Measurements from ENCODE around the gene KLC1. TPM values are rescaled to one million over a fixed set of nuclear protein-coding genes. Genes with fewer than 3 reads are reported as not detected.

The KLC1 gene
- total and polyA plus RNA-seq, 10 of the 15 experiments (the other 5 are each of a cell fraction or from before 2014, with no cell fraction given): 5.5 to 137 (median 76.1) TPM

GRCh38 chr14:103725001-103725682 lies 96.1 kb downstream of the KLC1 start:
- Histone ChIP-seq H3K4me2 (ENCODE audit: control insufficient read depth, insufficient read depth) (no peak overlapping the region), H3K9ac (ENCODE audit: control insufficient read depth, insufficient read depth, low read length) (no peak overlapping the region), H3K27me3 (replicated peaks in 1 of 2; ENCODE audit: control insufficient read depth in 2 of 2, insufficient read depth in 2 of 2, low read length in 1 of 2) (no peaks in the 10 kb centered on the region), H3K36me3 (ENCODE audit: control insufficient read depth in 2 of 2, insufficient read depth in 2 of 2, low read length in 1 of 2) (peaks cover 0 to 6% of the 10 kb centered on the region in 2 experiments; a peak in 2 of 4 replicates), H2AFZ (ENCODE audit: control insufficient read depth, low read depth, low read length) (no peak overlapping the region), H4K20me1 (ENCODE audit: control insufficient read depth, insufficient read depth) (no peaks in the 10 kb centered on the region), H3K9me3 (replicated peaks; ENCODE audit: control insufficient read depth, insufficient read depth, low read length) (no peaks in the 10 kb centered on the region), H3K4me3 (no peak overlapping the region), H3K4me1 (ENCODE audit: control insufficient read depth, insufficient read depth, low read length) (no peaks in the 10 kb centered on the region), H3K27ac (ENCODE audit: control insufficient read depth, insufficient read depth) (no peak overlapping the region), H3K79me2 (ENCODE audit: control insufficient read depth, insufficient read depth, low read length) (no peaks in the 10 kb centered on the region)
- TF ChIP-seq IKZF1 (conservative IDR thresholded peaks at IDR 0.05) (no peak), SMAD1 (IDR thresholded peaks at IDR 0.05; ENCODE audit: low read depth, partially characterized antibody) (no peak), POLR2AphosphoS5 (IDR thresholded peaks at IDR 0.05; ENCODE audit: low read length) (no peak), E2F8 (IDR thresholded peaks at IDR 0.05; ENCODE audit: low read depth, partially characterized antibody) (no peak), HSF1 (IDR thresholded peaks at IDR 0.05; ENCODE audit: low read depth, low read length) (no peak), TBL1XR1 (IDR thresholded peaks at IDR 0.05; ENCODE audit: low read depth, low read length) (no peak), TCF12 (IDR thresholded peaks at IDR 0.05; ENCODE audit: low read depth, low read length) (no peak), STAT1 (conservative IDR thresholded peaks at IDR 0.05) (no peak), CBFB (IDR thresholded peaks at IDR 0.05; ENCODE audit: low read depth) (no peak), PKNOX1 (IDR thresholded peaks at IDR 0.05) (no peak), STAT3 (IDR thresholded peaks at IDR 0.05; ENCODE audit: low read depth, low read length) (no peak), MEF2A (IDR thresholded peaks at IDR 0.05; ENCODE audit: insufficient read depth, low read depth, low read length) (no peak), RUNX3 (IDR thresholded peaks at IDR 0.05; ENCODE audit: low read length) (no peak)
- FAIRE-seq (no peak), DNase-seq (ENCODE audit: low read depth, low spot score) (no peak), ATAC-seq (no peak)
- ChIA-PET RAD21 (ENCODE audit: unreplicated experiment) (no interaction called here), SMC1A (ENCODE audit: uncharacterized antibody, unreplicated experiment) (no interaction called here), POLR2A (no interaction called here), CTCF (no interaction called here)
- WGBS (ENCODE audit: insufficient coverage, insufficient replicate concordance, low lambda C conversion rate, missing lambda C conversion rate): 91% methylated on average over 29 of the region's 29 CpGs
- in situ Hi-C loops (cut with MboI): no loop called here
- no TSS peak for BruUV-seq (replicated peaks)
- intact Hi-C loops (cut with micrococcal nuclease; ENCODE audit: unreplicated experiment): no loop called here

All from GM12878 (cell line).